Measurements from ENCODE around the gene MAPK12.

The MAPK12 gene

DNA sequence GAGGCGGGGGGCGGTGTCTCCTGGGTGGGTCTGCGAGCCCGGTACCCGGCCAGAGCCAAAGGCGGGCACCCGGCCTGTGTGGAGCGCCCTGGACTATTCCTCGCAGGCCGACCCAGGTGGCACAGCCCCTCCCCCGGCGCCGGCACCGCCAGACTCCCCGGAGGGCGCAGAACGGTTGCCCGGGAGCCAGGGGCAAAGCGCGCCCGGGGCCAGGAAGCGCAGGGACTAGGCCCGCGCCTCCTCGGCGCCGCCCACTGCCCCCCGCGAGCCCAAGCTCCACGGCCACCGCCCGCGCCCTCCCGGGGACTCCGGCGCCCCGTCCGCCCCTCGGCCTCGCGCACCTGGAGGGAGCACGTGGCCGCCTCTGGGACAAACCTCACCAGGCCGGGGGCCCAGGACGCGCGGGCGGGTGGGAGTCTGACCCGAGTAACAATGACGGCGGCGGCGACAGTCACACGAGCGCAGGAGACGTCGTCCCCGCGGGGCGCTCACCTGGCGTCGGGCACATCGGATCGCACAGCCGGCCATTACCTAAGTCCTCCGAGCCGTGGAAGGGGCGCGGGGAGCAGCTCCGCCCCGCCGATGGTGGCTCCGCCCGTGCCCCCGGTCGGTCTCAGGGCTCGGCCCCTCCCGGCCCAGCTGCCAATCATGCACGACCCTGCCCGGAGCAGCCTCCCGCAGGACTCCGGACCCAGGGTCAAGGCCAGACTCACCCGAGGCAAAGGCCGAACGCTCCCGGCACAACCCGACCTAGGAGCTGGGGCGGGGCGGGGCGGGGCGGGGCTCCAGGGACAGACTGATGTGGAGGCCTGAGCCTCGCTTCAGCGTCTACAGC lies 38.5 kb upstream of the MAPK12 start:
- FAIRE-seq, result no peak

- no peak for FAIRE-seq
Measured at GRCh38 chr22:50298937-50299784, 37.7 kb upstream of the MAPK12 start.

DNA sequence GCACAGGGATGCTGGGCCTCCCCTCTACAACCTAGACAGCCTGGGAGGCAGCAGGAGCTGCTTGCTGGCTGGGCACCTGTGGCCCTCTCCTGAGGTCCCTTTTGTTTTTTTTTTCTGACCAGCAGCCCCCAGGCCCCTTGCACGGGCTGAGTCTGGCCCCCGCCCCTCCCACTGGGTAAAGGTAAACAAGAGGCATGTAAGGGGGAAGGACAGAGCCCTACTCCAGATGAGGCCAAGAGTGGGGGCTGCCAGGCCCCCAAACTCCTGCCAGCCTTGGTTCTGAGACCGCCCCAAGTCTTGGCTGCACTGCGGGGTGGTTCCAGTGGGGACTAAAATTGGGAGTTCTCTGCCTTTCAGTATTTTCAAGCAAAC lies 36.8 kb upstream of the MAPK12 start:
- FAIRE-seq, result no peak

- FAIRE-seq, result no peak
Measured at GRCh38 chr22:50297510-50298265, 36.2 kb upstream of the MAPK12 start.

DNA sequence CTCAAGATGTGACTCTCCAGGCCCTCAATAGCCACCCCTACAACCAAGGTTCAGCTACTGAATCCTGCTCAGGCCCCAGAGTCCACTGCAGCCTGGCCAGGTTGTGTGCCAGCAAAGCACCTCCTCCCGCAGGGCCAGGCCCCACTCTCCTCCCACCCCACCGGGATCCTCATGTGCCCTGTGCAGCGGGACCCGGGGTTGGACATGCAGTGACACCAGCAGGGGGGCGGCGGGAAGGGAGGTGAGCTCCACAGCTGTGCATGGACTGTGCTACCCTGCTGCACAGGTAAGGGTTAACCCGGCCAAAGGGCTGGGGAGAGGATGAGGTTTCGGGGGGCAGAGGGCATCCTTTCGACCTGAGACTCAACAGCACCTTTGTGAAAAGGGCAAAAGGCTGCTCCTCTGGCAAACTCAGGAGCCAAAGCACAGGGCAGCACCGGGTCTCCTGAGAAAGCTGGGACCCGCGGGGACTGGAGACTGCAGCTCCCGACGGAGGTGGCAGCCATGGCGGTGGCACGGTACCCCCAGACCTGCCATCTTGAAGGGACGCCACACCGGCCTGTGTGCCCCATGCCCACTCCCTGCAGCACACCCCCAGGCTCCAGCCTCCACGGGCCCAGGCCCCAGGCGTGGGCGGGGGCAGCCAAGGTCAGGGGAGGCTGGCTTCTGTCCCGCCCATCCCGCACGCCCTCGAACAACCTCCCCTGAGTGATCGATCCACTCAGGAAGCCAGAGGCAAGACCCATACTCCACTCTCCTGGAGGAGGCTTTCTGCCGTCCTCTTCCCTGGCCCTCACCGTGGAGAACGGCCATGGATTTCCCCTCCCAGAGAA lies 35.4 kb upstream of the MAPK12 start:
- FAIRE-seq, result no peak

- no peak for FAIRE-seq
Measured at GRCh38 chr22:50294319-50294656, 32.8 kb upstream of the MAPK12 start.

GRCh38 chr22:50293441-50294318 lies 32.2 kb upstream of the MAPK12 start:
- no peak for FAIRE-seq

DNA sequence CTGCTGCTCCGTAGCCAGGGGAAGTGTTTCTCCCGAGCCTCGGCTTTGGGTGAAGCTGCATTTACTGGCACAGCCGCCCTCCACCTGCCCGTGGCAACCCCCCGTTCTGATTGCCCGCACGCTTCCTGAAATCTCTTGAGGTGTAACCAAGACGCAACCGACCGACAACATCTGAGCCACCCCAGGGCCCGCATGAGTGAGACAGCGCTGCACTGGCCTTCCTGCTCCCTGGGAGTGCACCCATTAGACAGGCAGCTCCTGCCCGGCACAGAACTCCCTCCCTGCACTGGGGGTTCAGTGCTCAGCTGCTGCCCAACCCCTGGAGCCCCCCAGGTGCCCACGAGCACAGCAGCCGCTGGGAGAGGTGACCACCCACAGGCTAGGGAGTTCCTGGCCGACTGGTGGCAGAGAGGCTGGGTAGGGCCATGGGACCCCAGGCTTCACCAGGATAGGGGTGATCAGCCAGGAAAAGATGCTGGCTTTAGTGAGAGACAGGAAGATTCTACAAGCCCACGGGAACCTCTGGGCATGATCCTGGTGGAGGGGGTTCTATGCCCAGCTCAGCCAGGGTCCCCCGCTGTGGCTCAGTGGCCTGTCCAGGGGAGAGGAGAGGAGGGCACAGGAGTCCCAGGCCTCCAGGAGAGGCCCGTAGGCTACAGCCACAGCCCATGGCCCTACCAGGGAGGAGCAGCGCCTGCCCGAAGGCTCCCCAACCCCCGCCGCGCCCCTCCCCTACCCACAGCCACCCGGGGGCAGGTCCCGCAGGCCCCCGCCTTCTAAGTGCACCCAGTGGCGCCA lies 31.4 kb upstream of the MAPK12 start:
- no peak for FAIRE-seq

DNA sequence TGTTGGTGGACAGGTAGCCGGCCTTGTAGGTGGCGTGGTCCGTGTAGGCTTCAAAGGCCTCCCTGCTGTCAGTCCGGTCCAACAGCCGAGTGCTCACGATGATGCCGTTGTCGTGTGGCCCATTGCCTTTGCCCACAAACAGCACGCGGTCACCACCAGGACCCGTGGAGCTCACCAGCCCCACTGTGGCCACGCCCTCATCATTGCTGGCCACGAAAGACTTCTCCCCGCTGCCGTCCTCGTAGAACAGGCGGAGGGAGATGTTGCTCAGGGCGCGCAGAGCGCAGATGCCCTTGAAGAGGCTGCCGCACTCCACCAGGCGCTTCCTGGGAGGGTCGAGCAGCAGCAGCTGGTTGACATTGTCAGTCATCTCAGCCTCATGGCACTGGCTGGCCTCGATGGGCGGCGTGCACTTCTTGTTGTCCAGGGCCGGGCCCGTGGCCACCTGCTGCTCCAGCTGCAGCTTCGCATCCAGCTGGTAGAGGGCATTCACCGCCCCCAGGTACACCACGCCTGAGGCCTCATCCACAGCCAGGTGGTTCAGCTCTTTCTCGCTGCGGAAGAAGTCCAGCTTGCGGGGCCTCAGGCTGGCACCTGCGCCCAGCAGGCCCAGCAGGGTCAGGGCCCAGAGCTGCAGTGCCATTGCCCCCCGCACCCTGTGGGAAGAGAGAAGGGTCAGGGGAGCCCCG lies 28.6 kb upstream of the MAPK12 start:
- FAIRE-seq, result no peak

- FAIRE-seq, result no peak
Measured at GRCh38 chr22:50289151-50289941, 27.9 kb upstream of the MAPK12 start.

DNA sequence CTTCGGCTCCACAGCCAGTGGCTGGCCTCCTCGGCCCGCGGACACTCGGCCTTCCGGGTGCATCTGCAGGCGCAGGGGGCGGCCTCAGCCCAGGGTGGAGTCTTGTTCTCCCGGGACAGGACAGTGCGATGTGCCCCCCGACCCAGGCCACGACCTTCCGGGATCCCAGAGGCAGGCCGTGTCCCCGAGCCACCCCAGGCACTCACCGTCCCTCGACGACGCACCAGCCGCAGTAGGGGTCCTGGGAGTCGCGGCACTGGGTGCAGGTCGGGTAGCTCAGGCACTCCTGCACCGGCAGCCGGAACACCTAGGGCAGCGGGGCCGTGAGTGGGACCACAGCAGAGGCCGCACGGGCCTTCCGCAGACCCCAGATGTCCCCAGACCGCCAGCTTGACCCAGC lies 26.2 kb upstream of the MAPK12 start:
- no peak for FAIRE-seq

DNA sequence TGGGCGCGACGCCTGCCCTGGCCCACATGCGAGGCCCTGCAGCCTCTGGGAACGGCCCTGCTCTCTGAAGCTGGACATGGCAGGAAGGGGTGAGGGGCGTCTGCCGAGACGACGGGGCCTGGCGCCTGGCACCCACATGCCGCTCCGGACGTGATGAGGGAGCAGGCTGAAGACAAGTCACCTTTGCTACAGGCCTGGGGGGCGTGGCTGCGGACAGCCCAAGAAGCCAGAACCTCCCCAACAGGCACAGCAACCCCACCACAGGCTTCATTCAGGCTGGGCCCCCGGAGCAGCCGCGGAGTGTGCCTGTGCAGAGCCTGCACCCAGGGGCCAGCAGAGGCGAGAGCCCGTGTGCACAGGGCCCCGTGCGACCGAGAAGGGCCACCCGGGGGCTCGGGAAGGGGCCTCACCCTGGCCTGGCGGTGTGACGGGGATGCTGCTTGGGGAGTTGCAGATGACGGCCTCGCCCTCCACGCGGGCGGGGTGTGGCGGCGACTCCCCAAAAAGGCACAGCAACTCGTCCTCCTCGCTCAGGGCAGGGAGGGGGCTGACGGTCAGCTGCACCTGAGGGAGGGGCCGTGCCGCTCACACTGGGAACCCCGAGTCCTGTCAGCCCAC lies 25.3 kb upstream of the MAPK12 start:
- no peak for FAIRE-seq

DNA sequence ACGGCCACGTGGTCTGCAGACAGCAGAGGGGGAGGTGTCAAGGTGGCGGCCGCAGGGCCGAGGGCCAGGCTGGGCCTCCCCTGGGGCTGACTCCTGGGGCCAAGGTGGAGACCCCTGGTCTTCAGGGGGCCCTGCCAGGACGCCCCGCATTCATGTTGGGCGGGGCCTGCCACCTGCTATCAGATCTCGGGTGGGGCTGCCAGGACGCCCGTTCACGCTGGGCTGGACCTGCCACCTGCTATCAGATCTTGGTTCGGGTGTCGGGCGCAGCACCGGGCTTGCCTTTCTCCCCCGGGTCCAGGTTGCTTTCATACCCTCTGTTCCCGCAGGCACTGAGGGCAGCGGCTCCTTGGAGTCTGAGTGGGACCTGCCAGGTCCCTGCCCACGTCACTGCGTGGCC lies 24.8 kb upstream of the MAPK12 start:
- FAIRE-seq, result no peak

DNA sequence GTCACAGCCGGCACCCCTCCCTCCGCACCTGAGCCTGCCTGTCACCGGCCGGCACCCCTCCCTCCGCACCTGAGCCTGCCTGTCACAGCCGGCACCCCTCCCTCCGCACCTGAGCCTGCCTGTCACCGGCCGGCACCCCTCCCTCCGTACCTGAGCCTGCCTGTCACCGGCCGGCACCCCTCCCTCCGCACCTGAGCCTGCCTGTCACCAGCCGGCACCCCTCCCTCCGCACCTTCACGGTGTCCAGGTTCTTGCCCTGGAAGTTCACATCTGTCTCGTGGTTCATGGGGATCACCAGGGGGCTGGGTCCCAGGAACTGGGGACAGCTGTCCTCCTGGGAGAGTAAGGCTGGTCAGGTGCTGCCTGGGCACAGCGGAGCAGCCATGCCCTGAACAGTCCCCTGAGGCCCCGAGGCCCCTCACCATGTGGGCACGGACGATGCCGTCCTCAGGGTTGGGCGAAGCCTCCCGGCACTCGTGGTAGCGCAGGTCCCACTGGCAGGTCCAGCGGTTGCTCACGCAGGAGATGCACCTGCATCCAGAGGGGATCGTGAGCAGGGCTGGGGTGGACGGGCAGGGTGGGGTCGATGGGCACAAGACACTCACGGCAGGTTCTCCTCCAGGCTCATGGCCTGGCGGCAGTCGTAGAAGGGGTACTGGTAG lies 24.2 kb upstream of the MAPK12 start:
- no peak for FAIRE-seq

DNA sequence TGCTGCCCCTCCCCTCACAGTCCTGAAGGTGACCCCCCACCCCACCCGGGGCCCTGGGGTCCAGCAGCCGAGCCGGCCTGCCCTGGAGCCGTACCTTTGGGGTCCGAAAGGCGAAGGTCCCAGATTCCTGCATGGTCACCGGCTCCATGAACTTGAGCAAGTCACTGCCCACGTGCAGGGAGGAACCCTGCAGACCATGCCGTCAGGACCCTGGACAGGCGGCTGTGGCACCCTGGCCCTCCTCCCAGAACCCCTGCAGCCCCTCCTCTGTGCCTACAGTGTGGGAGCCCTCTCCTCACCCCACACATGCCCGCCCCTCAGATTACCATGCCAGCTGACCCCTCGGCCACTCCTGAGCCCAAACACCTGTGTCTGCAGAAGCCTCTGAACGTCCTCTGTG lies 23.0 kb upstream of the MAPK12 start:
- FAIRE-seq, result no peak

GRCh38 chr22:50283821-50284220 lies 22.3 kb upstream of the MAPK12 start:
- FAIRE-seq, result no peak

- FAIRE-seq, result no peak
Measured at GRCh38 chr22:50282361-50283155, 21.1 kb upstream of the MAPK12 start.

Data from endometrium (tissue), 2 donors.